Activated T-helper 2 cell treated with anti-CD3 and anti-CD28 coated beads, Interferon-gamma antibody, Interleukin-2, Interleukin-4, amounts not matched to agents 10 μg/mL and 5 μg/mL and 100 μg/mL, durations not matched to agents 14 hours and 24 hours and 36 hours (primary cell): Measurements from ENCODE around the gene ARHGAP20. TPM values are rescaled to one million over a fixed set of nuclear protein-coding genes. Genes with fewer than 3 reads are reported as not detected.

Source experiments
- DNase-seq: peaks from one replicate; pipeline ENCODE4 v3.0.0; 2021; ENCODE audit warnings: low spot score
- H3K27ac Mint-ChIP-seq: one replicate; pipeline ENCODE4 v1.8.0; 2021; ENCODE audit warnings: mixed read lengths
- H3K27me3 Mint-ChIP-seq: one replicate; pipeline ENCODE4 v1.8.0; 2021; ENCODE audit warnings: low read depth, mixed read lengths
- H3K36me3 Mint-ChIP-seq: one replicate; pipeline ENCODE4 v1.8.0; 2021; ENCODE audit warnings: low read depth, mixed read lengths
- H3K4me1 Mint-ChIP-seq: one replicate; pipeline ENCODE4 v1.8.0; 2021; ENCODE audit warnings: low read depth, mixed read lengths
- H3K4me3 Mint-ChIP-seq: one replicate; pipeline ENCODE4 v1.8.0; 2021; ENCODE audit warnings: low read depth, mild to moderate bottlenecking, moderate library complexity, mixed read lengths
- H3K9me3 Mint-ChIP-seq: one replicate; pipeline ENCODE4 v1.8.0; 2021; ENCODE audit warnings: mixed read lengths
- intact Hi-C: fragments of 100-400 bp; cut with micrococcal nuclease; formaldehyde crosslinking; loops from one replicate; pipeline ENCODE4 v1.15.1; 2023
- total RNA-seq: library from RNA; stranded (reverse); gene quantifications from 2 replicates; pipeline ENCODE4 v1.2.3, GENCODE V29; 2022

ARHGAP20 gene
- total RNA-seq, 1 donor from 2014 or later: not detected

DNA sequence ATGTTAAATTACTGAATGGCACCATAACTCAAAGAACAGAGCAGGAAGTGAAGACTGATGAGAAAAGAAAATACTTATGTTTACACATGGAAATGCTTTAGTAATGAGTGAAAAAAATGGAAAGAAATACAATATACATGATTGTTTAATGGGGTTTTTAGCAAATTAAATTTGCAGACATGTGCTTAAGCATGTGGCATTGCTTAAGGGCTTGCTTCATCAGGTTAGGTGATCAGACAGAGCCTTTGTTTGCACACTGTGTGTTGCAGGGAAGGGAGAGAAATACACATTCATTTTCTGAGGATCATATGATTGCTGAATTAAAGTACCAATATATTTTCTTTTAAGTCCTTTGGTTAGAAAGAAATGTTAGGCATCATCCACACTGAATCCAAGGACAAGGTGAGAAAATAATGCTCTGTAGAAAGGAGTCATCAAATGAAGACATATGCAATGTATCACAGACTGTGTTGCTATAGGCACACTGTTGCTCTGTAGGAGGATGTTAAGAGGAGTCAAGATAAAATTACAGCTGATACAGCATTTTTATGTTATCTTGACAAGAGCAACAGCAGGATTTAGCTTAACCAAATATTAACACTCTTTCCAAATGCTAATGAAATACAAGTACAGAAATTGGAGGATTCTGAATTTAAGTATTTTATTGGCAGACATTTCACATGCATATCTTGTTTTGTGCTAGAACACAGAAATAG is 23.4 kb upstream of the ARHGAP20 start:
- Mint-ChIP-seq H3K36me3 (no peaks in the 10 kb centered on the region), H3K9me3 (no peaks in the 10 kb centered on the region), H3K27me3 (peaks cover 12% of the 10 kb centered on the region), H3K4me3 (no peak overlapping the region), H3K4me1 (no peaks in the 10 kb centered on the region), H3K27ac (no peak overlapping the region)
- DNase-seq: no peak
- intact Hi-C loops: no loop called here

DNA sequence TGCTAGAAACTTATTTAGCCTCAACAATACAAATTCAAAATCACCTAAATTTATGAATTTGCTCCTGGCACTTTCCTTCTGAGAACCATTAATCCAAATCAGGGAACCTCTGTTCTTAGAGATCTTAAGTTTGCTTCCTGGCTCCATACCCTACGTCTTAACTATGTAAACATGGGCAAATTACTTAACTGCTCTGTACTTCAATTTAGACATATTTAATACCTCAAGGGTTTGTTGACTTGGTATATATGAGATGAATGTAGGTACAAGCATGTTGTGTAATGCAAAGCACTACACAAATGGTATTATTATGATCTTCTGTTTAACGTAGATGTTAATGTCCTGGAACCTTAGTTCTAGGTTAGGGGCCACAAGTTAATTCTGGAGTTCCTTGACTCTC is 22.6 kb upstream of the ARHGAP20 start:
- Mint-ChIP-seq H3K27ac (no peak overlapping the region), H3K9me3 (no peaks in the 10 kb centered on the region), H3K36me3 (no peaks in the 10 kb centered on the region), H3K4me1 (no peaks in the 10 kb centered on the region), H3K27me3 (peaks cover 12% of the 10 kb centered on the region), H3K4me3 (no peak overlapping the region)
- intact Hi-C loops: no loop called here
- no peak for DNase-seq

- DNase-seq: no peak
- intact Hi-C loops: no loop called here
- H3K36me3 Mint-ChIP-seq: no peaks in the 10 kb centered on the region
- H3K27me3 Mint-ChIP-seq: peaks cover 15% of the 10 kb centered on the region
- no peaks in the 10 kb centered on the region for H3K4me1 Mint-ChIP-seq
- no peak overlapping the region for H3K27ac Mint-ChIP-seq
- H3K9me3 Mint-ChIP-seq: no peaks in the 10 kb centered on the region
- no peak overlapping the region for H3K4me3 Mint-ChIP-seq
Observed at GRCh38 chr11:110730773-110731172, 18.5 kb upstream of the ARHGAP20 start.

DNA sequence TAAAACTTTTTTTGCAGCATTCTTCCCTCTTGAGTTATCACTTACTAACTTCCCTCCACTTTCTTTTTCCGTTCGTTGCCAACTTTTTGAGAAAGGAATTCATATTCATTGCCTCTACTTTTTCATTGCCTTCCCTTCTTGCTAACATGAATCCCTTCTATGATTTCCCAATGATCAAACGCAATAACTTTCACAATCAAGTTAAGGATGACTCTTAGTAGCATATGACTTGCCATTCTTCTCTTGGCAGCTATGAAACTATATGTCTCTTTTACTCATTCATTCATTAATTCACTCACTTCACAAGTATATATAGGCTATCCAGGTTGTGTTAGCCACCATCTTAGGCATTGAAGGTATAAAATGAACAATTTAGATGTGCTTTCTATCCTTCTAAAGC is 16.6 kb upstream of the ARHGAP20 start:
- H3K27ac Mint-ChIP-seq: no peak overlapping the region
- no peaks in the 10 kb centered on the region for H3K36me3 Mint-ChIP-seq
- H3K9me3 Mint-ChIP-seq: no peaks in the 10 kb centered on the region
- H3K27me3 Mint-ChIP-seq: peaks cover 8% of the 10 kb centered on the region
- H3K4me3 Mint-ChIP-seq: no peak overlapping the region
- intact Hi-C loops: no loop called here
- no peak for DNase-seq
- no peaks in the 10 kb centered on the region for H3K4me1 Mint-ChIP-seq

DNA sequence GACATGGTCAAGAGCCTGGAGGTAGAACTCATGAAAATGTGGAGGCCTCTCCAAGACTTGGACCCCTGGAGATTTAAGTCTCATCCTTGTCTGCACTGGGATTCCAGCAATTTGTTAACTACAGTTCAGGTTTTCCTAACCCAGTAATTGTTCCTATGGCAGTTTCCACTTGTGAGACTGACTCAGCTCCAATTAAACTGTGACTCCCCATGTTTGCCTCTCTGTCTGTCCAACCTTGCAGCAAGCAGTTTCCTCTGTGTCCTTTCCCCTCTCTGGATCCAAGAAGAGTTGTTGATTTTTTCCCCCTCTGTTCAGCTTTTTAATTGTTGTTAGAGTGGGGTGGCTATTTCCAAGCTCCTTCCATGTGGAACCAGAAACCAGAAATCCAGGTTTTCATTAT is 16.2 kb upstream of the ARHGAP20 start:
- Mint-ChIP-seq H3K27me3 (peaks cover 7% of the 10 kb centered on the region), H3K27ac (no peak overlapping the region), H3K36me3 (no peaks in the 10 kb centered on the region), H3K4me3 (no peak overlapping the region), H3K4me1 (no peaks in the 10 kb centered on the region), H3K9me3 (no peaks in the 10 kb centered on the region)
- no peak for DNase-seq
- intact Hi-C loops: no loop called here

DNA sequence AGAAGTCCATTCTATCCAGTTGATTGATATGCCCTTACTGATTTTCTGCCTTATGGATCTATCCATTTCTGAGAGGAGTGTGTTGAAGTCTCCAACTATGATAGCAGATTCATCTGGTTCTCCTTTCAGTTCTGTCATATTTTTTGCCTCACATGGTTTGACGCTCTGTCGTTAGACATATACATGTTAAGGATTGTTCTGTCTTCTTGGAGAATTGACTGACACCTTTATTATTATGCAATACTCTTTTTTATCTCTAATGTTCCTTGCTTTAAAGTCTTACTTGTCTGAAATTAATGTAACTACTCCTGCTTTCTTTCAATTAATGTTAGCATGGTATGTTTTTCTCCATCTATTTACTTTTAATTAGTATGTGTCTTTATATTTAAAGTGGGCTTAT is 12.1 kb upstream of the ARHGAP20 start:
- Mint-ChIP-seq H3K27me3 (peaks cover 12% of the 10 kb centered on the region), H3K4me1 (no peaks in the 10 kb centered on the region), H3K9me3 (no peaks in the 10 kb centered on the region), H3K27ac (no peak overlapping the region), H3K36me3 (no peaks in the 10 kb centered on the region), H3K4me3 (no peak overlapping the region)
- intact Hi-C loops: no loop called here
- DNase-seq: no peak

DNA sequence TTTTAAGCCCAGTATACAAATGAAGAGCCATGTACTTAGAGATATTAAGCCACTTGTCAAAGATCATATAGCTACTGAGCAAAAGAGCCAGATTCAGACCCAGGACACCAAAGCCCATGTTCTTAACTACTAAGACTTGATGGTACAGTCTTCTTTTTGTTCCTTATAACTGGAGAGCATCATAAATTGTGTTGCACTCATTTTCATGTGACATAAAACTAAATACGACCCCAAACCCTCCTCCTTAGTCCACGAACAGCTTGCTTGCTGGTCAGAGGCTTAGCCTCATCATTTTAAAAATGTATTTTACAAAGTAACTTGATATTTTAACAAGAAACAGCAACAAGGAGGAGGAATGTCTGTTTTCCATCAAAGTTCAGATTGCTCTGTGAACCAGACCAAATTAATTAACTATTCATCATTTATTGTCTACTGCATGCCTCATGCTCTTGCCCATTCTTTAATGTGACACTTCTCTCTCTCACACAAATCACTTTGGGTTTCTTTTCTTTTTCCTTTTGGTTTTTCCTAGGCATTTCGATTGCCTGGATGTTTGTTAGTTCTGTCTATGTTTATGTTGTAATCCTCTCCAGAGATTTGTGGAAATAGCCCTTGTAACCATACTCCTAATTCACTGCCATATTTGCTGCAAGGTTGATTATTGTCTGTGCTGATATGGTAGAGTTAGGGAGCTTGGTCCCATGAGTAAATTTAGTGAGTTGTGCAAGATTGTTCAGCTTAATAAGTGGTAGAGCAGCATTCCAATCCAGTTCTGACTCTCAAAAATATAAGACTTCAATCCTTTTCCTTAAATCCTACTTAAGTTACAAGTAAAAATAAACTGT is 8.4 kb upstream of the ARHGAP20 start:
- Mint-ChIP-seq H3K27me3 (peaks cover 10% of the 10 kb centered on the region), H3K9me3 (no peaks in the 10 kb centered on the region), H3K27ac (no peak overlapping the region), H3K4me3 (no peak overlapping the region), H3K4me1 (no peaks in the 10 kb centered on the region), H3K36me3 (no peaks in the 10 kb centered on the region)
- intact Hi-C loops: no loop called here
- no peak for DNase-seq

GRCh38 chr11:110716361-110716760 is 4.1 kb upstream of the ARHGAP20 start:
- Mint-ChIP-seq H3K4me1 (peaks cover 9% of the 10 kb centered on the region), H3K9me3 (no peaks in the 10 kb centered on the region), H3K4me3 (no peak overlapping the region), H3K27me3 (peaks cover 32% of the 10 kb centered on the region), H3K27ac (no peak overlapping the region), H3K36me3 (no peaks in the 10 kb centered on the region)
- no peak for DNase-seq
- intact Hi-C loops: no loop called here

DNA sequence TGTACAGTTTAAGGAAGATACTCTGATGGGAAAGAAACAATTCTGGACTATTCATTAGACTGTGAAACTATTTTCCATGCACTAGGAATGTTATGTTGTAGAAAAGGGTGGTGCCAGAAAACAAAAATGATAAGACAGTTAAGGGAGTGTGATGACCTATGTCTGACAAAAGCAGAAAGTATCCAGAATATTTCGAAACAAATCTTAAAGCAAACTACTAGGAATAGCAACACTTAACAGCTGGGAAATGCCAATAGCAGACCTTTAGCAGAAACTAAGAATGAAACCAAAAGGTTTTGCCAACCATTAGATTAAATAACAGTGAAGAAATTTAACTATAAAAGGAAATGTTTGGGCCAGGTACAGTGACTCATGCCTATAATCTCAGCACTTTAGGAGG is 3.3 kb upstream of the ARHGAP20 start:
- no peaks in the 10 kb centered on the region for H3K9me3 Mint-ChIP-seq
- intact Hi-C loops: no loop called here

GRCh38 chr11:110713449-110713776 is 1.2 kb upstream of the ARHGAP20 start:
- no peak for DNase-seq
- intact Hi-C loops: loop anchor here (5.0 kb wide), 1 partner anchor 261 kb away; no protein-coding TSS in a partner anchor
- Mint-ChIP-seq H3K27me3 (peaks cover 52% of the 10 kb centered on the region), H3K9me3 (no peaks in the 10 kb centered on the region), H3K27ac (no peak overlapping the region), H3K4me1 (peaks cover 14% of the 10 kb centered on the region), H3K36me3 (no peaks in the 10 kb centered on the region), H3K4me3 (peak overlapping the region; percentile 4)

More for the DNA sequence above, 3.3 kb upstream of the ARHGAP20 start:
- DNase-seq: no peak
- Mint-ChIP-seq H3K27ac (no peak overlapping the region), H3K4me3 (no peak overlapping the region), H3K4me1 (peaks cover 12% of the 10 kb centered on the region), H3K27me3 (peaks cover 34% of the 10 kb centered on the region), H3K36me3 (no peaks in the 10 kb centered on the region)

GRCh38 chr11:110712659-110713448 is 617 bp upstream of the ARHGAP20 start:
- DNase-seq: no peak
- intact Hi-C loops: loop anchor here (5.0 kb wide), 1 partner anchor 261 kb away; no protein-coding TSS in a partner anchor
- Mint-ChIP-seq H3K27me3 (peaks cover 57% of the 10 kb centered on the region), H3K9me3 (no peaks in the 10 kb centered on the region), H3K27ac (no peak overlapping the region), H3K4me1 (peaks cover 14% of the 10 kb centered on the region), H3K36me3 (no peaks in the 10 kb centered on the region), H3K4me3 (peak overlapping the region; percentile 49)

DNA sequence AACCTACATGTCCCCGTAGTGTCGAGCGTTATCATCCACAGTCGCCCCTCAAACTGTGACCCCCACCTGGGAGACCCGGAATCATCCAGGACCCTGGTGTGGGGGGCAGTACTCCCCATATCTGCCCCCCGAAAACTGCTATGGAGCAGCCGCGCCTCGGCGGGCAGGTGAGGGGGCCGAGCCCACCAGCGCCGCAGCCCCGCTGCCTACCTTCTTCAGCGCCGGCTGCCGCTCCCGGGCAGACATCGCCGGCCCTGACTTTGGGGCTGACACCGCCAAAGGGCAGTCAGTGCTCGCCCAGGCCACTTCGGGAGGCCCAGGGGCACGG is 825 bp downstream of the ARHGAP20 start:
- Mint-ChIP-seq H3K4me1 (peaks cover 14% of the 10 kb centered on the region), H3K4me3 (peak overlapping the region; percentile 59), H3K9me3 (no peaks in the 10 kb centered on the region), H3K27me3 (peaks cover 69% of the 10 kb centered on the region), H3K36me3 (no peaks in the 10 kb centered on the region), H3K27ac (no peak overlapping the region)
- DNase-seq: no peak
- intact Hi-C loops: loop anchor here (5.0 kb wide), 1 partner anchor 259 kb away; no protein-coding TSS in a partner anchor
